Liver (tissue), 9 donors: ENCODE measurements around the gene MSGN1. TPM values are rescaled to one million over a fixed set of nuclear protein-coding genes. Genes with fewer than 3 reads are reported as not detected.

ENCODE experiments used
- DNase-seq: peaks from one replicate; pipeline ENCODE4 v3.0.0-alpha.2; 2017; ENCODE audit warnings: low spot score
- H3K27ac ChIP-seq, 2 donors: one replicate each; pipeline ENCODE4 v1.7.0; 2013; ENCODE audit warnings: inconsistent platforms in 2 of 2, low read length in 2 of 2, control low read depth in 1 of 2, low read depth in 1 of 2, mild to moderate bottlenecking in 1 of 2
- H3K27me3 ChIP-seq, 4 donors: one replicate each; pipeline versions ENCODE4 v1.6.1 to v1.7.0; 2013; ENCODE audit warnings: low read length in 3 of 4, inconsistent platforms in 1 of 4, mild to moderate bottlenecking in 1 of 4, moderate library complexity in 1 of 4; ENCODE audit not compliant: control insufficient read depth in 4 of 4, insufficient read depth in 4 of 4
- H3K36me3 ChIP-seq, 4 donors: one replicate each; pipeline versions ENCODE4 v1.6.1 to v1.7.0; 2013; ENCODE audit warnings: low read length in 3 of 4, mild to moderate bottlenecking in 3 of 4, low read depth in 1 of 4, moderate library complexity in 1 of 4; ENCODE audit not compliant: control insufficient read depth in 4 of 4, insufficient read depth in 3 of 4
- H3K4me1 ChIP-seq, 4 donors: one replicate each; pipeline versions ENCODE4 v1.6.1 to v1.7.0; 2013; ENCODE audit warnings: low read length in 3 of 4, mild to moderate bottlenecking in 3 of 4, moderate library complexity in 1 of 4; ENCODE audit not compliant: control insufficient read depth in 4 of 4, insufficient read depth in 4 of 4
- H3K4me3 ChIP-seq, 3 donors: one replicate each; pipeline versions ENCODE4 v1.6.1 to v1.7.0; 2013; ENCODE audit warnings: low read length in 3 of 3, control low read depth in 1 of 3, low read depth in 1 of 3, mild to moderate bottlenecking in 1 of 3
- H3K9ac ChIP-seq, 2 donors: one replicate each; pipeline ENCODE4 v1.7.0; 2013; ENCODE audit warnings: low read length in 2 of 2, mild to moderate bottlenecking in 2 of 2, moderate library complexity in 2 of 2, control low read depth in 1 of 2, low read depth in 1 of 2
- H3K9me3 ChIP-seq, 4 donors: one replicate each; pipeline versions ENCODE4 v1.6.1 to v1.7.0; 2013; ENCODE audit warnings: low read length in 3 of 4; ENCODE audit not compliant: control insufficient read depth in 4 of 4
- ATF3 ChIP-seq: IDR thresholded peaks from 2 replicates; pipeline ENCODE4 v1.6.1; 2016; ENCODE audit warnings: antibody characterized with exemption
- CTCF ChIP-seq: fragments of 150-350 bp; IDR thresholded peaks from 2 replicates; pipeline ENCODE4 v1.5.1; 2017; ENCODE audit warnings: improper control_type of control experiment, low read depth, low read length; ENCODE audit not compliant: missing input control
- FOXA1 ChIP-seq: IDR thresholded peaks from 2 replicates; pipeline ENCODE4 v1.6.1; 2016; ENCODE audit warnings: antibody characterized with exemption
- FOXA2 ChIP-seq: IDR thresholded peaks from 2 replicates; pipeline ENCODE4 v1.6.1; 2016; ENCODE audit warnings: antibody characterized with exemption
- HNF4A ChIP-seq, 2 donors: conservative IDR thresholded peaks; 2 replicates each; pipeline ENCODE4 v1.6.1; 2016; ENCODE audit warnings: antibody characterized with exemption in 2 of 2, mild to moderate bottlenecking in 2 of 2
- NR2F2 ChIP-seq: IDR thresholded peaks from 2 replicates; pipeline ENCODE4 v1.6.1; 2016; ENCODE audit warnings: antibody characterized with exemption
- REST ChIP-seq: IDR thresholded peaks from 2 replicates; pipeline ENCODE4 v1.6.1; 2016; ENCODE audit warnings: antibody characterized with exemption, mild to moderate bottlenecking
- RXRA ChIP-seq, 2 donors: IDR thresholded peaks; 2 replicates each; pipeline ENCODE4 v1.6.1; 2017 to 2018; ENCODE audit warnings: antibody characterized with exemption in 2 of 2, mild to moderate bottlenecking in 1 of 2
- TAF1 ChIP-seq: conservative IDR thresholded peaks from 2 replicates; pipeline ENCODE4 v1.6.1; 2016; ENCODE audit warnings: antibody characterized with exemption, mild to moderate bottlenecking
- YY1 ChIP-seq: IDR thresholded peaks from 2 replicates; pipeline ENCODE4 v1.6.1; 2016; ENCODE audit warnings: antibody characterized with exemption, mild to moderate bottlenecking
- WGBS: extraction: QIAGEN DNeasy Blood & Tissue Kit; methylation state at CpG from one replicate; pipeline ENCODE4 v1.1.7; 2013; 5-methylcytosine and 5-hydroxymethylcytosine counted together
- polyA plus RNA-seq, 2 donors: library from polyadenylated mRNA; stranded (reverse) in 1 of 2; unstranded in 1 of 2; fragments of 200-250 nt in 1 of 2; fragments of >200 nt in 1 of 2; fragmentation: Nextera tagmentation in 1 of 2; extraction: Ambion mirVana in 1 of 2; gene quantifications; one replicate each; pipeline versions ENCODE4 v1.2.1 to v1.2.3, GENCODE V29; 2013 to 2015
- total RNA-seq, 2 donors: library from RNA; depleted of rRNA; stranded (reverse); fragments of >200 nt; gene quantifications; one replicate each; pipeline ENCODE4 v1.2.3, GENCODE V29; 2014
- donor health status: healthy.
- donor health status: healthy.
- donor health status: healthy.
- donor health status: healthy.
- donor health status: healthy.

The MSGN1 gene
- total and polyA plus RNA-seq, 4 donors, result not detected

GRCh38 chr2:17795309-17795708, 21.0 kb upstream of the MSGN1 start:
- DNase-seq, result no peak
- Histone ChIP-seq H3K4me3 (no peak overlapping the region), H3K9me3 (no peaks in the 10 kb centered on the region), H3K27ac (no peak overlapping the region), H3K36me3 (no peaks in the 10 kb centered on the region), H3K4me1 (no peaks in the 10 kb centered on the region), H3K9ac (no peak overlapping the region), H3K27me3 (no peaks in the 10 kb centered on the region)
- TF ChIP-seq HNF4A (conservative IDR thresholded peaks at IDR 0.05), result no peak
- no peak for TF ChIP-seq CTCF
- no peak for TF ChIP-seq NR2F2
- no peak for TF ChIP-seq REST
- TF ChIP-seq ATF3, result no peak
- 83% methylated on average over 5 of the region's 5 CpGs for whole genome bisulfite sequencing

- Histone ChIP-seq H3K9me3 (no peaks in the 10 kb centered on the region), H3K27ac (no peak overlapping the region), H3K27me3 (no peaks in the 10 kb centered on the region), H3K36me3 (no peaks in the 10 kb centered on the region), H3K9ac (no peak overlapping the region), H3K4me1 (no peaks in the 10 kb centered on the region), H3K4me3 (no peak overlapping the region)
- TF ChIP-seq FOXA2, result no peak
- TF ChIP-seq FOXA1, result no peak
- TF ChIP-seq YY1, result no peak
- no peak for TF ChIP-seq ATF3
- 90% methylated on average over 4 of the region's 4 CpGs for WGBS
- no peak for DNase-seq
These were observed 17.9 kb upstream of the MSGN1 start for GRCh38 chr2:17798338-17798737.

- Histone ChIP-seq H3K27ac (no peak overlapping the region), H3K9ac (no peak overlapping the region), H3K9me3 (no peaks in the 10 kb centered on the region), H3K36me3 (no peaks in the 10 kb centered on the region), H3K27me3 (no peaks in the 10 kb centered on the region), H3K4me3 (no peak overlapping the region), H3K4me1 (no peaks in the 10 kb centered on the region)
- DNase-seq, result no peak
- 84% methylated on average over 7 of the region's 7 CpGs for WGBS
- TF ChIP-seq FOXA2 (no peak), RXRA (IDR thresholded peaks at IDR 0.05) (no peak), REST (no peak), ATF3 (no peak), TAF1 (no peak)
These were observed 16.7 kb upstream of the MSGN1 start for GRCh38 chr2:17799301-17800120.
